GM18508 (cell line): Measurements from ENCODE around the gene ABL1.

Source experiments
- ATAC-seq: cut with Tn5 transposase; IDR thresholded peaks from one replicate; pipeline ENCODE4 v1.9.1; 2021; ENCODE audit warnings: moderate number of reproducible peaks; ENCODE audit not compliant: insufficient read depth, unreplicated experiment

Gene ABL1

GRCh38 chr9:130869250-130869649 is 34.2 kb downstream of the ABL1 start:
- no peak for ATAC-seq

- ATAC-seq, result no peak
These were observed 35.7 kb downstream of the ABL1 start for GRCh38 chr9:130870491-130871381.

- no peak for ATAC-seq
These were observed 36.5 kb downstream of the ABL1 start for GRCh38 chr9:130871395-130872062.

- no peak for ATAC-seq
These were observed 37.0 kb downstream of the ABL1 start for GRCh38 chr9:130872093-130872492.

- ATAC-seq, result no peak
These were observed 37.5 kb downstream of the ABL1 start for GRCh38 chr9:130872508-130872907.

- ATAC-seq, result no peak
These were observed 38.0 kb downstream of the ABL1 start for GRCh38 chr9:130872912-130873503.

- no peak for ATAC-seq
These were observed 38.9 kb downstream of the ABL1 start for GRCh38 chr9:130873966-130874365.

GRCh38 chr9:130874783-130875182 is 39.7 kb downstream of the ABL1 start:
- ATAC-seq, result no peak

GRCh38 chr9:130877300-130877699 is 42.2 kb downstream of the ABL1 start:
- ATAC-seq, result no peak

GRCh38 chr9:130878295-130878694 is 43.2 kb downstream of the ABL1 start:
- ATAC-seq, result no peak

GRCh38 chr9:130879863-130880411 is 44.9 kb downstream of the ABL1 start:
- ATAC-seq, result no peak

- ATAC-seq, result no peak
These were observed 45.7 kb downstream of the ABL1 start for GRCh38 chr9:130880599-130881220.

GRCh38 chr9:130881516-130881915 is 46.5 kb downstream of the ABL1 start:
- ATAC-seq, result no peak

GRCh38 chr9:130882696-130883225 is 47.7 kb downstream of the ABL1 start:
- ATAC-seq, result no peak

- no peak for ATAC-seq
These were observed 48.4 kb downstream of the ABL1 start for GRCh38 chr9:130883479-130883878.

- ATAC-seq, result no peak
These were observed 49.1 kb downstream of the ABL1 start for GRCh38 chr9:130884111-130884531.

- no peak for ATAC-seq
These were observed 49.8 kb downstream of the ABL1 start for GRCh38 chr9:130884542-130885483.

GRCh38 chr9:130885484-130886375 is 50.7 kb downstream of the ABL1 start:
- no peak for ATAC-seq
